HG02852 (cell line): ENCODE measurements around the gene ISG20.

Experiments
- ATAC-seq: cut with Tn5 transposase; IDR thresholded peaks from one replicate; pipeline ENCODE4 v1.9.1; 2021; ENCODE audit warnings: mild to moderate bottlenecking, moderate library complexity; ENCODE audit not compliant: unreplicated experiment

ISG20 gene

DNA sequence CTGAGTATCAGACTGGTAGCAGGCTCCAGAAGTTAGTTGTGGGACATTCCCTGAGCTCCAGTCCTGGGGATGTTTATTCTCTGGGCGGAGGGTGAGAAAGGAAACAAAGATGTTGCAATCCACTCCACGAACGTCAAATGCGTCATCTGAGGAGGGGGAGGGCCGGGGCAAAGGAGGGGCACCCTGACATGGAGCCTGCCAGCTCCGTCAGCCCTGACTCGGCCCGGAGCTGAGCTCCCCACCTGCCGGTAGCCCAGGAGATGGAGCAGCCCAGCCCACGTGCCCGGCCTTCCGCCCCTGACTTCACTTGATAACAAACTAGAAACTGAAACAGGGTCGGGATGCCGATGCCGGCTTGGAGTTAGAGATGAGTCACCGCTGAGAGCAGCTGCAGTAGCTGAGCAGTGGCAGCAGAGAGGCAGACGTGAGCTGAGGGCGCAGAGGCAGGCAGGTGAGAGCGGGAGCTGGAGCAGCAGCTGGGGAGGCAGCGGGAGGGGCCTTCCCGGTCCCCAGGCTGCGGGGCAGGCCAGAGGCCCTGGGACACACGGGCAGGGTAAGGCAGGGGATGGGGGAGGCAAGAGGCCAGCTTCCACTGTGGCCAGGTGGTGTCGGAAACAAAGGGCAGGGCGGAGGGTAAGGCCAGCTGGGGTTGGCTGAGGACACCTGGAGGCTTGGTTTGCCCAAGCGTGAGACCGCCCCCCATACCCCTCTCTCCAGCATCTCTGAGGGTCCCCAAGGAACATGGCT, at the start of gene ISG20:
TSS of gene ISG20 (plus strand) at position 391 of the 747 bp plus-strand sequence. CDS start at position 742, 351 bp downstream.
- peak; percentile 74 for ATAC-seq

- no peak for ATAC-seq
Observed at GRCh38 chr15:88590759-88591158, 48.1 kb upstream of the ISG20 start.

DNA sequence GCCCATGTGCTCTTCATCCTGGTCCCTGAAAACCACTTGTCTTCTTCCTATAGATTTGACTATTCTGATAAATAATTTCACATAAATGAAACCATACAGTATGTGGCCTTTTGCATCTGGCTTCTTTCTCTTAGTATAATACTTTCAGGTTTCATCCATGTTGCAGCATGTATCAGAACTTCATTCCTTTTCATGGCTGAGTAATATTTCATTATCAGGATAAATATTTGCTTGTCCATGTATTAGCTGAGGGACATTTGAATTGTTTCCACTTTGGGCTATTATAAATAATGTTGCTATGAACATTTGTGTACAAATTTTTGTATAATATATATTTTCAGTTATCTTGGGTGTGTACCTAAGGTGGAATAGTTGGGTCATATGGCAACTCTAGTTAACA, 47.4 kb upstream of the ISG20 start:
- no peak for ATAC-seq

DNA sequence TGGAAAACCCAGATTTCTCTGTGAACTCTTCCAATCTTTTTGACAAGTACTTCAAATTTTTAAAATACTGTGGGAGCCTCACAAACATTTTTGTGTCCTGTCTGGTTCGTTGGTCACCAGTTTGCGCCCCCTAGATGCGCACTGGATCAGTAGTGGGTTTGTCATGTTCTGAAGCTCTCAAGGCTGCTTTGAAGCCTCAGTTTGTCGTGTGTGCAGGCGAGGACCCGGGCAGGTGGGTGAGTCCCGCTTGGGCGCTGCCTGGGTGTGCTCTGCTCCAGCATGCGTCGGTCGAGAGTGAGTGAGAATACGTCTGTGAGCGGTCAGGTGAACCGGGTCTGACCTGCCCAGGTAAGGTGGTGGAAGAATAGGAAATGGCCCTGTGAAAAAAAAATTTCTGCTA, 34.9 kb upstream of the ISG20 start:
- ATAC-seq = no peak

DNA sequence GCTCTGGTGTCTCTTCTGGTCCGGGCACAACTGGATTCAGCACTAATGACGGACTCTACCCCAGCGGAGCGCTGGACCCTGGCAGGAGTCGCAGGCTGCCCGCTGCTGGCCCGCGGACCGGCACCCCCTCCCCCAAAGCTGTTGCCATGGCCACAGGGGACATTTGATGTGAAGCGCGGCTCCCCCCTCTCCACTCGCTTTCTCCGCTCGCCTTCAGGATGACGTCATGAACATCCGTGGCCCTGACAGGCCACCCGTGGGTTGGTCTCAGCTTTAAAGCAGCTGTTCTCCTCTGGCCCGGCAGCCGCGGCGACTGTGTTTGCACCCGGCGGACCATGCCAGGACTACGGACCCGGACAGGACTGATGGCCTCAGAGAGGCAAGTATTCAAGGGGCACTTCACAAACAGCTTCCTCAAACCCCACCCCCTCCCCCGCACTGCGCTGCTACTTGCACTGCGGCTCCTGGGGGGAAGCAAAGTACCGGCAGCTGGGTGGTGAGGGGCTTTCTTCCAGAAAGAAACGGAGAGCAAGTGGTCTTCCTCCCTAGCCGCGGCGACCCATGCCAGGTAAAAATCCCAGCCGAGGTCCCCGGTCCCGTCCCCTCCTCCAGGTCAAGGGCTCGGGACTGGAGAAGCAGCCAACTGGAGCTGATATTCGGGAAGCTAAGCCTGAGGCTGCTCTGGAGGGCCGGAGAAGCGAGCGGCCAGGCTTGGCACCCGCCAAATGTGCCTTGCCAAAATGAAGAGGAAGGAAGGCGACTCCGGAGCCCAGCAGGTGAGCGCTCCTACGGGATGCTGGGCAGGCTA, 34.2 kb upstream of the ISG20 start:
- no peak for ATAC-seq

GRCh38 chr15:88605189-88606069, 33.4 kb upstream of the ISG20 start:
- ATAC-seq = no peak

DNA sequence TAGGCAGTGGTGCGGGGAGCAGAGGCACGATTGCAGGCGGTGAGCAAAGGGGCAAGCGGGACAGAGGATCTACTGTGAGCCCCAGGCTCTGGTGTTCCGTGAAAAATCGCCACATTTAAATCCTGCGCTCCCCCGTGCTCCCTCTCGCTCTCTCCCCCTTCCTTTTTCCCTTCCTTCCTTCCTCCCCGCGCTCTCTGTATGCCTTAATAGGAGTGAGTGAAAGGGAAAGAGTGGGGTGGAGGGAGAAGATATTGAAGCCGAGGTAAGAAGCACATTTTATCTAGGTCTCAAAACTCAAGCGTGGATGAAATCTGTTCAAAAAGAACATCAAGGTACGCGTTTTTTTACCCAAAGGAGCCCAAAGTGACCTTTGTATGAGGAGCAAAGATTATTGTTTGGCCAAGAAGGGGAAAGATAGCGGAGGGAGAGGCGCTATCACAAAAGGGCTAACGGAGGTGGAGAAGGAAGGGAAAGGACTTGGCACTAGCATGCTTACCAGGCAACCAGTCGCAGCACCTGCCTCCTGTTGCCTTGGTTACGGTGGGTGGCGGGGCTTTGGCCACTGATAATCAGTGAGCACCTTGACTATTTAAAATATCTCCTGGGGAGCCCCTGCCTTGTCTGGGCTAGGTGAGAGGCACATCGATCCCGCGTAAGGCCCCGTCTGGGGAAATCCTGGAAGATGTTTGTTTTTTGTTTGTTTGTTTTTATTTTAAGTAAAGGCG, 32.6 kb upstream of the ISG20 start:
- no peak for ATAC-seq

- ATAC-seq = no peak
Observed at GRCh38 chr15:88607951-88608350, 30.9 kb upstream of the ISG20 start.

DNA sequence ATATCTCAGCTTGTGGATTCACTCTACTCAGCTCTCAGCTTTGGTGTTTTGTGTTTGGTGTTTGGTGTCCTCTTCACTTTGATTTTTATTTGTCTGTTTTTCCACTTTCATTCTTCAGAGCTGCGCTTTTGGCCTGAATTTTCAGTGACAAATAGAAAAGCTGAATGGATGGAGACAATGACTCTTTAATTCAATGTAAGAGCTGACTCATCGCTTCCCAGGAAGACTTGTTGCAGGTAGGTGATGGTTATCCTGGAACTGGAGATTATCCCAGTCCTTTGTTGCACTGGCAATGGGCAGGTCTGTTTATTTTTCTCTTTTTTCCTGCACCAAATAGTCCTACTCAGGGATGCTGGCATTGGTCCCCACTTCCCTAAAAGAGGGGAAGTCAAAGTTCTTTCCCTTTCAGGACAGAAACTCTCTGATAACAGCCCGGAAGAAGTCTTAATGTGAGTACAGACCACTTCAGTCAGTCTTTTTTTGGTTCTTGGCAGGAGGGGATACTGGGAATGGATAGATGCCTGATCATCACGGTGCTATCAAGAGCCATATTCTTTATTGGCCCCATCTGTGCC, 30.1 kb upstream of the ISG20 start:
- ATAC-seq = no peak

GRCh38 chr15:88609344-88610090, 29.3 kb upstream of the ISG20 start:
- ATAC-seq = no peak

DNA sequence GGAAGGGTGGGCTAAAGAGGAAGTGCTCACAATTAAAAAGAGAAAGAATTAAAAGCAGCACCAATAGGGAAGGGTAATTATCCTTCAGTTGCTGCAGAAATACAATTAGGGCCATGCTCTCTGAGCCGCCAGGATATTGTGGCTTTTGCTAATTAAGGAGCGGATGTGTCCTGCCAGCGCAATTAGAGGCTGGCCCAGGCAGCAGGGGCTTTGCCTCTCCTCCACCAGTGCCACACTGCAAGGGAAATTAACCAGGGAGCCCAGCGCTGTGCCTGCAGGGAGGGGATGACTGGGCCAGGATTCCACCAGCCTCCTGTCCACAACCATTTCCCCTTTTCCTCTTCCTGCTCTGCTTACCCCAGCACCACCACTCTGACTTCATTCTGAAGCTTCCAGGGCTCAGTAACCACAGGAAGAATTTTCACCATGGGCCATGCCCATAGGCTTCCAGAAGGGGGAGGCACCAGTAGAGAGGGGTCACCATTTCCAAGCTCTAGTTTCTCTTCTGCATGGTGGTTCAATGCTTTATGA, 28.1 kb upstream of the ISG20 start:
- no peak for ATAC-seq

DNA sequence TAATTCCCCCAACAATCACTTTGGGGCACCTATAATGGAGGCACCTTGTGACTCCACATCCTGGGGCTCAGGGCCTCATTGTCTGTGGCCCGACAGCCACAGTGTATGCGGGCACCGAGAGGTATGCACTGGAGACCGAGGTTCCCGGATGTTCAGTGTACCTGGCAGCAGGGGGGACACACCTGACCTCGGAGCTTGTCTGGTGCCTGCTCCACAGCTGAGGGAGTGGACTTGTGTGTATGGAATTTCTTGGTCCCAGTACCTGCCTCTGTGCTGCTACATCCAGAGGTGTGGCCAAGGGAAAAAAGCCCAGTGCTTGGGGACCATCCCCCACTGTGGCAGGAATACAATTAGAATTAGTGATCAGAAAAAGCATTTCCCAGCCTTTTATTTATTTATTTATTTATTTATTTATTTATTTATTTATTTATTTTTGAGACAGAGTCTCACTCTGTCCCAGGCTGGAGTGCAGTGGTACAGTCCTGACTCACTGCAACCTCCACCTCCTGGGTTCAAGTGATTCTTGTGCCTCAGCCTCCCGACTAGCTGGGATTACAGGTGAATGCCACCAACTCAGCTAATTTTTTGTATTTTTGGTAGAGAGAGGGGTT, 26.5 kb upstream of the ISG20 start:
- no peak for ATAC-seq

DNA sequence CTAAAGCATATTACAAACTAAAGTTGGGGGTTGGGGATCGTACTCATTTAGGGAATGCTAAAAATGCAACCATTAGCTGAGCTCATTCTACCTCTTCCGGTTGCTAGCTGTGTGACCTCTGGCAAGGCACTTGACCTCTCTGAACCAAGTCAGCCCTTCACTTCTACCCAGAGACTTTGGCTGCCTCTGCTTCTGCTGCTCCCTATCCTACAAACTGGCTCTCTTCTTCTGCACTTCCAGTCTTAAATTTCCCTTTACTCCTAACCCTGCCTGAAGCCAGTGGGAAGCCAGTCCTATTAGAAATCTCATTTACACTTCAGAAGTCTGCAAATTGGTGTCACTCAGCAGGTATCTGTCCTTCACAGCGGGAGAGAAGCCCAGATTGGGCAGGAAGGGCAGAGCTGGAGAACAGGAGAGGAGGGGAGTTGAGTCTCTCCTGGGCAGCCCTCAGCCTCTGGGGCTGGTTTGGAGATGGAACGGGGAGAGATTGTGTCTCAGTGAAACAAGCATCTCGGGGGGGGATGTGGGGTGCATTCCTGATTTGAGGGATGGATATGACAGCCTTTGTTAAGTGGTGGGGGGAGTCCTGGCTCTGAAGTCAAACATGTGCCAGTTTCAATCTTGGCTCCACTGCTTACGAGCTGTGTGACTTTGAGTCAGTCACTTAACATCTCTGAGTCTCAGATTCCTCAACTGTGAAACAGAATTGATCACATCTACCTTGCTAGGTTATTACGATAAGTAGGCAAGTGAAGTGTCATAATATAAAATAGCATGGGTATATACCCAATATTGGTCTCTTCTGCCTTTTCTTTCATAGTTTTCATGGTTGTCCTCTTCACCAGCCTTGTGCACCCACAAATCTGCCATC, 25.5 kb upstream of the ISG20 start:
- no peak for ATAC-seq

DNA sequence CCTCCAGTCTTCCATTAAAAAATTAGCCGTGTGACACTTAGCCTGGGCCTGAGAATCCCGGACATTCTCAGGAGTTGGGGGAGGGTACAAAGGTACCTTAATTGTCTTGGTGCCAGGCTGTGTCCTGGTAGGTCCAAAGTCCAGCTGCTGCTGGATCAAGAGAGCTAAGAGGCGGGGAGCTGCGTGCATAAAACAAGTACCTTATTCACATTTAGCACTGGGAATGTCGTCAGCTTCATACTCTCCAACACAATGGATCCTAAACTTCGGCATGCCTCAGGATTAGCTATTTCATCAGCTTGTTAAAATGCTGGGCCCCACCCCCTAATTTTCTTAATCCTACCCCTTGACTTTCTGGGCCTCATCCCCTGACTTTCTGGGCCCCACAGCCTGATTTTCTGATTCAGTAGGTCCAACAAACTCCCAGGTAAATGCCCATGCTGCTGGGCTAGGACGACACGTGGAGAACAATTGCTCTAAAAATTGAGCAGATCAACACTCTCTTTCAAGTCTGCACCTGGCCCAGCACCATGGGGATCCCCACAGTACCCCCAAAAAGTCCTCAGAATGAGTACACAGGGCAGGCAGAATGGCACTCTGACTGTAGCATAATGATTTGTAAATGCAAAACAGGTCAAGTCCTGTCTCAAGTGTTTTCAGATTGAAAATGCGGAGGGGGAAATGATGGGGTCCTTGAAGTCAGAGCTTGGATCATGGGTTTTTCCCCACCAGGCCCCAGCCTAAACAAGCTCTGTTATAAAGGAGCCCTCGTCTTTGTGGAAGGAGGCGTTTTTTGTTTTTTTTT, 23.3 kb upstream of the ISG20 start:
- ATAC-seq = peak; percentile 79

GRCh38 chr15:88616240-88616639, 22.6 kb upstream of the ISG20 start:
- ATAC-seq = no peak

DNA sequence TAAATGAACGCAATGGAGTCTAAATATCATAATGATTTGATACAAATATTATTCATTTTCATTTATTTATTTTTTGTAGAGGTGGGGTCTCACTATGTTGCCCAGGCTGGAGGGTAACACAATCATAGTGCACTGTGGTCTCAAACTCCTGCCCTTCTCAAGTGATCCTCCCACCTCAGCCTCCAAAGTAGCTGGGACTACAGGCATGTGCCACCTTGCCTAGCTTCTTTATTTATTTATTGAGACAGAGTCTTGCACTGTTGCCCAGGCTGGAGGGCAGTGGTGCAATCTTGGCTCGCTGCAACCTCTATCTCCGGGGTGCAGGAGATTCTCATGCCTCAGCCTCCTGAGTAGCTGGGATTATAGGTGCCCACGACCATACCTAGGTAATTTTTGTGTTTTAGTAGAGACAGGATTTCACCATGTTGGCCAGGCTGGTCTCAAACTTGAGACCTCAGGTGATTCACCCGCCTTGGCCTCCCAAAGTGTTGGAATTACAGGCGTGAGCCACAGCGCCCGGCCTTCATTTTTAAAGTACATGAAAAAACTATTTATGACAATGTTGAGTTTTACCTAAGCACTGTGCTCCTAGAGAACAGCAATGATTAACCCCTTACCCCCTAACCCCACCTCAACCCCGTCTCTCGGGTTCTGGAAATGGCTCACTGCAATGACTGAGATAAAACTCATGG, 21.6 kb upstream of the ISG20 start:
- no peak for ATAC-seq

GRCh38 chr15:88617790-88618189, 21.0 kb upstream of the ISG20 start:
- ATAC-seq = no peak
